H1 (cell line): ENCODE data around the gene INSM1. TPM values are rescaled to one million over a fixed set of nuclear protein-coding genes. Genes with fewer than 3 reads are reported as not detected.

Source experiments
- CTCF ChIA-PET: fragments of 300-600 bp; sonication (Branson Sonifier 250); formaldehyde crosslinking; loops from one replicate; lab custom pipeline; 2021; ENCODE audit not compliant: partially characterized antibody; lab: Charles Lee
- POLR2A ChIA-PET: fragments of 300-600 bp; sonication (Branson Sonifier 250); formaldehyde crosslinking; loops from one replicate; lab custom pipeline; 2021; ENCODE audit warnings: inconsistent platforms; ENCODE audit not compliant: partially characterized antibody; lab: Charles Lee
- DNase-seq, 2 experiments: peaks; one replicate each; pipeline versions ENCODE4 v3.0.0 to v3.0.0-alpha.2; 2010 to 2022; ENCODE audit warnings: low spot score in 2 of 2, low read depth in 1 of 2, mixed read lengths in 1 of 2
- FAIRE-seq: peaks from 2 replicates; lab custom pipeline; 2011; peaks lifted over from hg19 to GRCh38; lab: Jason Lieb, UNC
- H2AFZ ChIP-seq: 2 replicates; pipeline ENCODE4 v1.8.1; 2012; ENCODE audit warnings: low read length, inconsistent platforms
- H2AK5ac ChIP-seq: 2 replicates; pipeline ENCODE4 v1.6.1; 2013; ENCODE audit warnings: low read depth, low read length
- H2BK120ac ChIP-seq: replicated peaks from 2 replicates; pipeline ENCODE3; 2013; ENCODE audit warnings: low read depth, low read length, inconsistent platforms
- H2BK12ac ChIP-seq: 2 replicates; pipeline ENCODE4 v1.6.1; 2013; ENCODE audit warnings: low read depth, low read length
- H2BK15ac ChIP-seq: 2 replicates; pipeline ENCODE4 v1.6.1; 2013; ENCODE audit warnings: low read length
- H2BK20ac ChIP-seq: 2 replicates; pipeline ENCODE4 v1.6.1; 2013; ENCODE audit warnings: low read length
- H2BK5ac ChIP-seq: 2 replicates; pipeline ENCODE4 v1.6.1; 2013; ENCODE audit warnings: low read depth, low read length
- H3K14ac ChIP-seq: 2 replicates; pipeline ENCODE4 v1.6.1; 2013; ENCODE audit warnings: inconsistent platforms; ENCODE audit not compliant: insufficient read length
- H3K18ac ChIP-seq: 2 replicates; pipeline ENCODE4 v1.6.1; 2013; ENCODE audit warnings: low read length; ENCODE audit errors: extremely low read depth
- H3K23ac ChIP-seq: 2 replicates; pipeline ENCODE4 v1.6.1; 2013; ENCODE audit warnings: inconsistent platforms; ENCODE audit not compliant: insufficient read length
- H3K23me2 ChIP-seq: 2 replicates; pipeline ENCODE4 v1.6.1; 2013; ENCODE audit warnings: low read depth, low read length
- H3K27ac ChIP-seq: 2 replicates; pipeline ENCODE4 v1.6.1; 2011; ENCODE audit warnings: low read depth, low read length, inconsistent platforms
- H3K27me3 ChIP-seq, 4 experiments: replicated peaks in 1 of 4; 1 replicate in 1 of 4; 2 replicates in 3 of 4; pipeline versions ENCODE4 v1.6.1 to v1.8.1; 2011 to 2013; ENCODE audit warnings: low read length in 3 of 4, mild to moderate bottlenecking in 3 of 4, inconsistent platforms in 2 of 4, mixed read lengths in 2 of 4, moderate library complexity in 1 of 4; ENCODE audit not compliant: control insufficient read depth in 3 of 4, insufficient read depth in 3 of 4; ENCODE audit errors: extremely low read depth in 1 of 4
- H3K36me3 ChIP-seq, 4 experiments: 2 replicates each; pipeline versions ENCODE4 v1.6.1 to v1.8.1; 2011 to 2013; ENCODE audit warnings: mild to moderate bottlenecking in 4 of 4, low read length in 3 of 4, moderate library complexity in 2 of 4, control low read depth in 1 of 4, inconsistent platforms in 1 of 4; ENCODE audit not compliant: insufficient read depth in 4 of 4, control insufficient read depth in 2 of 4
- H3K4ac ChIP-seq: replicated peaks from 2 replicates; pipeline ENCODE3; 2013; ENCODE audit warnings: low read length, low read depth, mixed read lengths, inconsistent platforms; ENCODE audit not compliant: insufficient read length
- H3K4me1 ChIP-seq, 4 experiments: replicated peaks in 1 of 4; 1 replicate in 1 of 4; 2 replicates in 3 of 4; pipeline versions ENCODE4 v1.6.1 to v1.8.1; 2011 to 2013; ENCODE audit warnings: low read length in 3 of 4, inconsistent platforms in 2 of 4, mixed read lengths in 1 of 4; ENCODE audit not compliant: insufficient read depth in 4 of 4, control insufficient read depth in 3 of 4
- H3K4me2 ChIP-seq, 2 experiments: 2 replicates each; pipeline versions ENCODE4 v1.6.1 to v1.8.1; 2011 to 2013; ENCODE audit warnings: low read depth in 2 of 2, low read length in 2 of 2, control low read depth in 1 of 2, inconsistent platforms in 1 of 2, mild to moderate bottlenecking in 1 of 2; ENCODE audit not compliant: insufficient read depth in 1 of 2
- H3K4me3 ChIP-seq, 4 experiments: fragments of 200-600, 300-600 bp in 1 of 4; sonication (generic), shearing (Covaris generic), sonication (Bioruptor Twin) in 1 of 4; 2 replicates each; pipeline versions ENCODE4 v1.5.1 to v1.8.1; 2011 to 2016; ENCODE audit warnings: low read length in 4 of 4, low read depth in 3 of 4, control low read depth in 2 of 4, inconsistent platforms in 2 of 4, mild to moderate bottlenecking in 2 of 4, mixed read lengths in 1 of 4, moderate library complexity in 1 of 4; ENCODE audit not compliant: insufficient read depth in 2 of 4; ENCODE audit errors: extremely low read depth in 1 of 4
- H3K56ac ChIP-seq: replicated peaks from 2 replicates; pipeline ENCODE3; 2013; ENCODE audit warnings: low read depth, mild to moderate bottlenecking, mixed read lengths, low read length, inconsistent platforms; ENCODE audit not compliant: insufficient read length
- H3K79me1 ChIP-seq: 2 replicates; pipeline ENCODE4 v1.6.1; 2013; ENCODE audit warnings: low read depth, low read length, control low read depth
- H3K79me2 ChIP-seq, 2 experiments: 2 replicates each; pipeline versions ENCODE4 v1.6.1 to v1.8.1; 2012 to 2013; ENCODE audit warnings: low read length in 2 of 2, mild to moderate bottlenecking in 2 of 2, inconsistent platforms in 1 of 2; ENCODE audit not compliant: insufficient read depth in 2 of 2, control insufficient read depth in 1 of 2
- H3K9ac ChIP-seq, 4 experiments: replicated peaks in 1 of 4; 1 replicate in 1 of 4; 2 replicates in 3 of 4; pipeline versions ENCODE4 v1.6.1 to v1.8.1; 2011 to 2013; ENCODE audit warnings: low read depth in 3 of 4, low read length in 3 of 4, control low read depth in 2 of 4, mild to moderate bottlenecking in 2 of 4, moderate library complexity in 2 of 4, inconsistent platforms in 1 of 4; ENCODE audit errors: extremely low read depth in 1 of 4
- H3K9me3 ChIP-seq, 2 experiments: 2 replicates each; pipeline versions ENCODE4 v1.6.1 to v1.8.1; 2012 to 2013; ENCODE audit warnings: mild to moderate bottlenecking in 2 of 2, moderate library complexity in 2 of 2, control low read depth in 1 of 2, inconsistent platforms in 1 of 2, low read depth in 1 of 2, low read length in 1 of 2, mixed read lengths in 1 of 2; ENCODE audit not compliant: insufficient read depth in 2 of 2
- H4K20me1 ChIP-seq, 2 experiments: replicated peaks in 1 of 2; 2 replicates each; pipeline versions ENCODE3 to v1.8.1; 2011 to 2013; ENCODE audit warnings: inconsistent platforms in 2 of 2, low read length in 2 of 2, mild to moderate bottlenecking in 1 of 2; ENCODE audit not compliant: insufficient read depth in 2 of 2, control insufficient read depth in 1 of 2
- H4K5ac ChIP-seq: 2 replicates; pipeline ENCODE4 v1.6.1; 2013; ENCODE audit warnings: low read length, low read depth, mixed read lengths, inconsistent platforms; ENCODE audit not compliant: insufficient read length
- H4K8ac ChIP-seq: 2 replicates; pipeline ENCODE4 v1.8.0; 2013; ENCODE audit warnings: mild to moderate bottlenecking, moderate library complexity, low read length, inconsistent platforms; ENCODE audit not compliant: insufficient read depth; ENCODE audit errors: extremely low read depth
- H4K91ac ChIP-seq: replicated peaks from 2 replicates; pipeline ENCODE3; 2013; ENCODE audit warnings: low read length, mixed read lengths, inconsistent platforms; ENCODE audit not compliant: insufficient read length
- NRF1 ChIP-seq: IDR thresholded peaks from 2 replicates; pipeline ENCODE4 v1.6.1; 2011; ENCODE audit warnings: mild to moderate bottlenecking, low read depth, low read length, improper control_type of control experiment
- WGBS, 2 experiments: shearing (Covaris generic) in 1 of 2; methylation state at CpG; one replicate each; pipeline versions ENCODE4 v1.1.6 to v1.1.7; 2013 to 2015; ENCODE audit warnings: low lambda C conversion rate in 2 of 2, mixed read lengths in 2 of 2, inconsistent platforms in 1 of 2, low coverage in 1 of 2, missing lambda C conversion rate in 1 of 2; ENCODE audit not compliant: insufficient replicate concordance in 2 of 2, insufficient coverage in 1 of 2, insufficient read length in 1 of 2; ENCODE audit errors: extremely low coverage in 1 of 2, missing lambda C conversion rate in 1 of 2; 5-methylcytosine and 5-hydroxymethylcytosine counted together
- polyA plus RNA-seq, 7 experiments: library from polyadenylated mRNA; depleted of rRNA in 3 of 7; stranded (reverse) in 5 of 7; unstranded in 2 of 7; fragments of >200 nt in 5 of 7; fragments of 200-250 nt in 2 of 7; gene quantifications; 1 replicate in 5 of 7; 2 replicates in 1 of 7; 4 replicates in 1 of 7; pipeline versions ENCODE4 v1.2.1 to v1.2.3, GENCODE V29; 2011 to 2013; ENCODE audit warnings: missing spikeins in 2 of 7, mixed read lengths in 2 of 7
- total RNA-seq: library from RNA; stranded (reverse); fragmentation: NEBNext Ultra II Directional; extraction: Animal tissue kit (Norgen Biotek cat#: 25700); gene quantifications from 2 replicates; pipeline ENCODE4 v1.2.1, GENCODE V29; 2021
- TF ChIP-seq, protein P1 (sequence below): IDR thresholded peaks from 2 replicates; pipeline ENCODE4 v1.6.1; 2012; ENCODE audit warnings: inconsistent platforms

The INSM1 gene
- total and polyA plus RNA-seq, 2 of the 8 experiments (the other 6 are each of a cell fraction or from before 2014, with no cell fraction given): 0.86 to 2.5 TPM

DNA sequence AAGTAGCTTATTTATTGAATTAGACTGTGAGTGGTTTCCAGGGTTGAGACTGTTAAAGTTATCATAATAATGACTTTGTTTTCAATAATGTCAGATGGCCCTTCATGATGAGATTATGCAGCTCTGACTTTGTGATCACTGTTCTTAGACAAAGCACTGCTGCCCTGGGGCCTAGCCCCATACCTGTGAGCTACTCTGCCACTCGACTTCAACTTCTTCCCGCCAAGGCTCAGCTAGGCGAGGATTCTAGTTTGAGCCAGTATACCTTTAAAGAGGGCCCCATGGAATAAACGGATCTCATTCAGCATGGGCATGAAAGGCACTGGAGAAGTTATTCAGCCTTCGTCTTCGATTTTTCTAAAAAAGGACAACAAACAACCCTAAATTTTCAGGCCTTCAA is 45.0 kb upstream of the INSM1 start:
- Histone ChIP-seq H3K56ac (no peak overlapping the region), H3K18ac (no peak overlapping the region), H2AK5ac (no peak overlapping the region), H4K5ac (no peak overlapping the region)
- CTCF ChIA-PET: no interaction called here
- POLR2A ChIA-PET: no interaction called here
- TF ChIP-seq, protein P1, sequence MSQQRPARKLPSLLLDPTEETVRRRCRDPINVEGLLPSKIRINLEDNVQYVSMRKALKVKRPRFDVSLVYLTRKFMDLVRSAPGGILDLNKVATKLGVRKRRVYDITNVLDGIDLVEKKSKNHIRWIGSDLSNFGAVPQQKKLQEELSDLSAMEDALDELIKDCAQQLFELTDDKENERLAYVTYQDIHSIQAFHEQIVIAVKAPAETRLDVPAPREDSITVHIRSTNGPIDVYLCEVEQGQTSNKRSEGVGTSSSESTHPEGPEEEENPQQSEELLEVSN: peak; percentile 71
- no peak for TF ChIP-seq NRF1
- TF ChIP-seq, all 59 proteins: peak for 1
- no peak for DNase-seq
- no peak overlapping the region for H2BK120ac ChIP-seq
- H3K79me1 ChIP-seq: no peaks in the 10 kb centered on the region
- no peak overlapping the region for H2BK5ac ChIP-seq
- H2BK15ac ChIP-seq: no peak overlapping the region
- WGBS, 2 experiments: 97% methylated on average over 6 of the region's 6 CpGs; no CpG with 5 or more reads in 1 of the 2 experiments
- no peaks in the 10 kb centered on the region for H3K79me2 ChIP-seq
- H3K27ac ChIP-seq: no peak overlapping the region
- no peak overlapping the region for H3K9ac ChIP-seq
- no peak overlapping the region for H2AFZ ChIP-seq
- no peak overlapping the region for H4K91ac ChIP-seq
- no peak overlapping the region for H4K8ac ChIP-seq
- no peak overlapping the region for H2BK12ac ChIP-seq
- no peaks in the 10 kb centered on the region for H4K20me1 ChIP-seq
- no peak overlapping the region for H3K4ac ChIP-seq
- no peaks in the 10 kb centered on the region for H3K4me1 ChIP-seq
- no peak overlapping the region for H3K4me3 ChIP-seq
- H3K23me2 ChIP-seq: no peaks in the 10 kb centered on the region; the same call in 1 of the 2 replicates
- no peak overlapping the region for H2BK20ac ChIP-seq
- FAIRE-seq: no peak
- H3K4me2 ChIP-seq: no peak overlapping the region
- H3K14ac ChIP-seq: no peak overlapping the region
- H3K27me3 ChIP-seq: no peaks in the 10 kb centered on the region
- H3K36me3 ChIP-seq: no peaks in the 10 kb centered on the region
- H3K23ac ChIP-seq: no peak overlapping the region
- H3K9me3 ChIP-seq: no peaks in the 10 kb centered on the region
